NCI-H1436 treated with DMSO at 0.1 percent for 48 hours (cell line): ENCODE measurements around the gene DNMT3A.

ENCODE experiments used
- DNase-seq: peaks from one replicate; lab custom pipeline; 2025; lab: John Stamatoyannopoulos, UW

DNMT3A gene

DNA sequence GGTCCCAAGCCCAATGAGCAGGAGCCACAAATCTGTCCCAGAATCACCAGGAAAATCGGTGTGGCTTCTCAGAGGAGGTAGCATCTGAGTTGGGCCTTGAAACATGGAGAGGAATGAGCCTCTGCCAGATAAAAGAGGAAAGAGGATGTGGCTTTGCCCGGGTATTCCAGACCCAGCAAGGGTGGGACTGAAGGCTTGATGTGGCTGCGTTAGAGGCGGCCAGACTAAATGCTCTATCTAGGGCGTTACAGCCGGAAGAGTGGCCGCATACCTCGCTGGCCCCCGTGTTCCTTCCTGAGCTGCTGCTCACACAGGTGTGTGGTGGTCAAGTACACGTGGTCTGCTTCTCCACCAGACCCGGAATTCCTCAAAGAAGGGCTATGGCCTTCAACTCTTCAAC is 139.4 kb downstream of the DNMT3A start:
- DNase-seq, result no peak

DNA sequence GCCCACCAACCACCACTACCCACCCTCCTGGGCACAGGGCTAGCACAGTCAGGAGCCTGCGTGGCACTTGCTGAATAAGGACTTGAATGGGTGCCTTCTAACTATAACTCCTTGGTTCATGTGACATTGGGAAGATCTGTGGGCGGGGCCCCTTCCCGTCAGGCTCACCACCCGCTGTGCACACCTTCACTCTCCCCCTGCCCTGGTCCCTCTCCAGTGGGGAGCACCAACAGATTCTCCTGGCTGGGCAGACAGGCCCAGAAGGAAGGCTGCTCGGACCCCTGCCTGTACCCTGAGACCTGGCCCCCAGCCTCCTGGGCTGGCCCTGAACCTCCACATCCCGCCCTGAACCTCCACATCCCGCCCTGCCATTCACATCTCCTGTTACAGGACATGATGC is 139.9 kb downstream of the DNMT3A start:
- no peak for DNase-seq

DNA sequence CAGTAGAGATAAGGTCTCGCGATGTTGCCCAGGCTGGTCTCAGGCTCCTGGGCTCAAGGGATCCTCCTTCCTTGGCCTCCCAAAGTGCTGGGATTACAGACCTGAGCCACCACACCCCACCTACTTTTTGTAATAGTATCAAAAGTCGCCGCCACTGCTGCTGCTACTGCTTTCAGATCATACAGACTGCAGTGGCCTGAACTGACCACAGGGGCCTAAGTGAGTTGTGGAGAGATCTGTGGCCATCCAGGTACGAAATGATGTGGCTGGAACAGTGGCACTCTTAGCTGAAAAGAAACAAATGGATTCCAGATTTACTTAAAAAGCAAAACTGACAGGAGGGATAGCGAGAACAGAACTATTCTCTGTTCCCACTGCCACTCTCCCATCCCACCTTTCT is 140.5 kb downstream of the DNMT3A start:
- DNase-seq, result no peak

DNA sequence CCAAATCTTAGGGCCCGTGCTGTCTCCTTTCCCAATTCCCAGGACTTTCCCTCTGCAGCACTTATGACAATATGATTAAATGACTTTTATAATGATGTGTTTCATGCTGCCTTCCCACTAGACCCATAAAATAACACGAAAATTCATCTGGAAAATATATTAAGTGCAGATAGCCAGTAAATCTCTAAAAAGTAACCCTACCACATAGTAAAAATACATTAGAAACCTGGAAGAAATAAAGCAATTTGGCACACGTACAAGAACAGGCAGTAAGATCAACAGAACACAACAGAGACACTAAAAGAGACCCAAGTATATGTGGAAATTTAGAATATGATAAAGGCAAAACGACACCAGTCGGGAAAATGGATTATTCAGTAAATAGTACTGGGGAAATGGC is 143.1 kb downstream of the DNMT3A start:
- DNase-seq, result no peak

DNA sequence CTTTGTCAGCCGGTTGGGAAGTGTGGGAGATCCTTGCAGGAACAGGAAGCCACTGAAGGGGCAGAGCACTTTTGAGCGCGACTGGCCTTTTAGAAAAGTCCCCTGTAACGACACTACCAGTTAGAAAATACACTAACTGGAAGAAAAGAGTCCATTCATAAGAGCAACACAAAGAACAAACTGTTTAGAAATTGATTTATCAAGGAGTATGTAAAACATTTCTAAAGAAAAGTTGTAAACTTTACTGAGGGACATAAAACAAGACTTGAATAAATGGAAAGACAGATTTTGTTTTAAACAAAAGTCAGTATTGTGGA is 143.6 kb downstream of the DNMT3A start:
- no peak for DNase-seq

DNA sequence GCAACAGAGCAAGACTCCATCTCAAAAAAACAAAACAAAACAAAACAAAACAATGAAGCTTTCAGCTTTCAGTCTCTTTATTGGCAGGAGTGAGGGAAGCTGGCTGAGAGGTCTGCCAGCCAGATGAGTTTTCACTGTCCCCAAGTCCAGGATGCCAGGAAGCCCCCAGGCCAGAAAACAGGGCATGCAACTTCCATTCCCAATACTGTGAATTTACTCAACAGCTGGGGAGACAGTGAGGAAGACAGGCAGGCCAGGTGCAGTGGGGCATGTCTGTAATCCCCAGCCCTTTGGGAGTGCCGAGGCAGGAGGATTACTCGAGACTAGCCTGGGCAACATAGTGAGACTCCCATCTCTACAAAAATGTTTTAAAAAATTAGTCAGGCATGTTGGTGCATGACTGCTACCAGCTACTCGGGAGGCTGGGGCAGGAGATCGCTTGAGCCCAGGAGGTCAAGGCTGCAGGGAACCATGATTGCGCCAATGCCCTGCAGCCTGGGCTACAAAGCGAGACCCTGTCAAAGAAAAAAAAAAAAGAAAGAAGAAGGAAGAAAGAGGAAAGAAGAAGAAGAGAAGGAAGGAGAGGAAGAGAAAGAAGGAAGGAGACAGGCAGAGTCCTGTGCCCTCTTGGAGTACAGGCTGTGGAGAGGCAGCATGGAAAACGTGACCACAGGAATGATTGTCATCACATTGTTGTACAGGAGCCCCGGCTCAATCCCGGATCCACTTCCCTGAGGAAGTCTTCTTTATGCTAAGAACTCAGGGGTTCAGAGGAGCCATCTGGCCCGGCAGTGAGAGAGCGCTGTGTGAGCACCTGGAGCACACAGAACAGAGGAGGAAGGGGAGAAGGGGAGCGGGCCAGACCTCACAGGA is 144.2 kb downstream of the DNMT3A start:
- no peak for DNase-seq

DNA sequence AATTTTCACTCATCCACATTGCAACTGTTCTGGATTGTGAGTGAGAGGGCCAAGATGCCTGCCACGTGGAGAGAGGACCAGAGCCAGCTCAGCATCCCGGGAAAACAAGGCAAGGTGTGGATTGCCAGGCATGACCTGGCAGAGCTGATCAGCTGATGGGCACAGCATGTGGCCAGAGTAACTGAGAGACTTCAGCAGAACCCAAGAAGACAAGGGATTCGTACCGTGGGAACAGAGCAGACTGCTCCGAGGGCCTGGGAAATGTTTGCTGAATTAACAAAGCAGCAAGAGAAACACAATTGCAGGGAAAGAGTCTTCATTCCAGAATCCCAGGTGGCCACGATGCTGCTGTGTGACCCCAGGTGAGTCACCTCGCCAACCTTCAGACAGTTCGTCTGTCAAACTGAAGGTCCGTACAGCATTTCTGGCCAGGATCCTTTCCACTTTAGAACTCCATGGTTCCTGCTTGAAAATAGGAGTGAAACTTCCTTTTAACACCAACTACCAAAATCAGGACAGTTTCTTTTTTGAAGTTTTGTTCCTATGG is 147.1 kb downstream of the DNMT3A start:
- DNase-seq, result no peak

DNA sequence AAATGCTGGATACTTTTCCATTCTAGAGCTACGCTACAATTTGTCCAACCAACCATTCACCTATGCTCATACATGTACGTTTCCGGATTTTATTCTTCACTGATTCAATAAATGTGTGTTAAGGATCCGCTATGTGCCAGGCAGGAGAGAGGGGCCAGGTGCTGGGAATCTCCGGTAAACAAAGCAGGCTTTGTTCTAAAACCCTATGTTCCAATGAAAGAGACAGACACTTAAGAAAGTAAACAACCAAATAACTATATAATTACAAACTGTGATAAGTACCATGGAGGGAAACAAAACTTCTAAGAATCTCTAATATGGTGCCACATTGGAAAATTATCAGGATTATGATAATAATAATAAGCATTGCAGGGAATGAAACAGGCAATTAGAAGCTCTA is 151.2 kb downstream of the DNMT3A start:
- DNase-seq, result no peak

DNA sequence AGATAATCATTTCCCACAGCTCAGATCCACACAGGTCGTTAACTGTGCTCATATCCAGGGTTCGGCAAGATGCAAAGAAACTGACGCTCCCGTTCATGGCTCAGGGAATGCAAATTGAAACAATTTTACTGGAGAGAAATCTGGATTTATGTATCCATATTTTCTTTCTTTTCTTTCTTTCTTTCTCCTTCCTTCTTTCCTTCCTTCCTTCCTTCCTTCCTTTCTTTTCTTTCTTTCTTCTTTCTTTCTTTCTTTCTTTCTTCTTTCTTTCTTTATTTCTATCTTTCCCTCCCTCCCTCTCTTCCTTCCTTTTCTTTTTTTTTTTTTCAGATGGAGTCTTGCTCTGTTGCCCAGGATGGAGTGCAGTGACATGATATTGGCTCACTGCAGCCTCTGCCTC is 153.3 kb downstream of the DNMT3A start:
- DNase-seq, result no peak

DNA sequence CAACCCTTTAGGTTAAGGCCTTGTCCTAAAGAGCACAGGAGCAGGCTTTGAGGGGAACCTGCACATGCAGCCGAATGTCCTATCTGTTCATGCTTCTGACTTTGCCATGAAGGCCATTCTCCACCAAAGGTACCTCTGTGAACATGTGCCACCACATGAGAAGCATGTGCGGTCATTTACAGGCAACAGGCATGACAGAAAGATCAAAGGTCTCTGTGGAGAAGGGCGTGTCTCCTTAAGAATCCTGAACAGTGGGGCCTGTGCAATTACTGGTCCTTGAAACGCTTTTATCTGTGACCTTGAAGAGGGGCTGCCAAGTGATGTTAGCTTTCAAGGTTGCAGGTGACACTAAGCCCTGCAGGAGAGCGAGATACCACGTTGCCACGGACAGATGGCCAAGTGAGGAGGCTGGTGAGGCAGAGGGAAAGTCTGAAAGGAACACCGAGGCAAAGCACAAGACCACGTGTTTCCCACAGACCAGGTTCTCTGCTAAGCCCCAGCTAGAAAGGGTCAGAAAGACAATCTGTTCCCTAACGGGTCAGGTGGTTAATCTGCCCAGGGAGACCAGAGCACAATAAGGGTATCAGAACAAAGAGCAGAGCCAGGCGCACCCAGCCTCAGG is 153.9 kb downstream of the DNMT3A start:
- DNase-seq, result no peak

DNA sequence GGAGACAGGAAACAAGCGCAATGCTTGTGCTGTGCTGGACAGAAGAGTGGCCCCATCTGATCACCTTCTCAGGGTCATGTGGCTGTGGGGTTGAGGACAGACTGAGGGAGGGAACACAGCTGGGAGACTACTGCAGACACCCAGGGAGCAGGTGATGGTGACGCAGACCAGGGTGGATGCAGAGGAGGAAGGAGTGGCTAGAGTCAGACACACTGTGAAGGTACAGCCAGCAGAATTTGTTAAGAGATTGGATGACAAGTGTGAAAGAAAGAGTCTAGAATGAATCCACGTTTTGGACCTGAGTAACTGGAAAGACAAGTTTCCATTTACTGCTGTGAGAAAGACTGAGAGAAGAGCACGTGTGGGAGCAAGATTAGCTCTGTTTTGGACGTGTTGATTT is 157.5 kb downstream of the DNMT3A start:
- no peak for DNase-seq

DNA sequence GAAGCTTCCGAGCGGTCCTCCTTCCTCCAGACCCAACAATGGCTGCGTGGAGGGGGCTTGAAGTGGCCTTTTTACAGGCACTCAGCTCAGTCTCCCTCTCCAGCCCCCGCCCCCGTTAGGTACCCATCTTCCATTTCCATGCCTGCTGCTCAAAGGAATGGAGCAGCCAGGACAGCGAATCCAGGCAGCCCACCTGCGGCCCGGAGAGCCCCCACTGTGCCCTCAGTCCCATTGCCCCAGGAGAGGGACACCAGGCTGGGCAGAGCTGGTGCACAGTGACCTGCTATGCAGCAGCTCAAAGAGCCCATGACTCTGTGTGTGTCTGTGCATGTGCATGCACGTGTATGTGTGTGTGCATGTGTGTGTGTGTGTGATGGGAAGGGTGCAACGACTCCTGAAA is 162.7 kb downstream of the DNMT3A start:
- no peak for DNase-seq
